Eye (tissue), 1 donor: ENCODE measurements around the gene TSPAN16.
A peak's percentile ranks its signal among the peaks of the same experiment; 100 is the strongest.
"Not testable (repeated sequence)": the region's sequence is repeated elsewhere in the genome, so short reads cannot be mapped to it uniquely, and the experiment has no call there.

Experiments used
- DNase-seq: peaks from one replicate; pipeline ENCODE4 v3.0.0-alpha.2; 2015

TSPAN16 gene

GRCh38 chr19:11347546-11348039 lies 51.6 kb downstream of the TSPAN16 start:
- DNase-seq = no peak

GRCh38 chr19:11349171-11349570 lies 53.2 kb downstream of the TSPAN16 start:
- no peak for DNase-seq

DNA sequence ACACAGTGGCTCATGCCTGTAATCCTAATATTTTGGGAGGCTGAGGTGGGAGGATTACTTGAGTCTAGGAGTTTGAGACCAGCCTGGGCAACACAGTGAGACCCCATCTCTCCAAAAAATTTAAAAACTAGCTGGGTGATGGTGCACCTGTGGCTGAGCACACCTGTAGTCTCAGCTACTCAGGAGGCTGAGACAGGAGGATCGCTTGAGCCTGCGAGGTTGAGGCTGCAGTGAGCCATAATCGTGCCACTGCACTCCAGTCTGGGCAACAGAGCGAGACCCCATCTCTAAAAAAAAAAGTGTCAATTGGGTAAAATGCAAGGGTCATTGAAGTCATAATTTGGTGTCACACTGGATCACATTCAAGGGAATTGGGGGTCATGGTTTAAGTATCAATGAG lies 58.1 kb downstream of the TSPAN16 start:
- DNase-seq = not testable (repeated sequence)

GRCh38 chr19:11355160-11356073 lies 59.5 kb downstream of the TSPAN16 start, which contains the start of gene PLPPR2:
TSS of gene PLPPR2 (plus strand) at chr19:11355432. CDS start at chr19:11357674, 2,242 bp downstream.
- peak; percentile 94 for DNase-seq

DNA sequence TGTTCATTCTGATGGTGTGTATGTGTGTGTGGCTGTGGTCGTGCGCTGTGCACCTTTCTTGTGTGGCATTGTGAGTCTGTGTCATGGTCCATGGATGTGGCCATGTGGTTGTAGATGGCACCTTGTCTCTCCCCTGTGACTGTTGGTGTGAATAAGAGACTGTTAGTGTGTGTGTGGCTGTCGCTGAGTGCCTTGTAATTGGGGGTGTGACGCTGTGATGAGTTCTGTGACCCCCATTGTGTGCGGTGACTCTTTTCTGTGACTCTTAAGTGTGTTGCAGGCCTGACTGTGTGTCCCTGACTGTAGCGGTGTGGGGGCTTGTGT lies 60.1 kb downstream of the TSPAN16 start:
- DNase-seq = no peak

GRCh38 chr19:11356676-11357550 lies 61.0 kb downstream of the TSPAN16 start:
- no peak for DNase-seq

DNA sequence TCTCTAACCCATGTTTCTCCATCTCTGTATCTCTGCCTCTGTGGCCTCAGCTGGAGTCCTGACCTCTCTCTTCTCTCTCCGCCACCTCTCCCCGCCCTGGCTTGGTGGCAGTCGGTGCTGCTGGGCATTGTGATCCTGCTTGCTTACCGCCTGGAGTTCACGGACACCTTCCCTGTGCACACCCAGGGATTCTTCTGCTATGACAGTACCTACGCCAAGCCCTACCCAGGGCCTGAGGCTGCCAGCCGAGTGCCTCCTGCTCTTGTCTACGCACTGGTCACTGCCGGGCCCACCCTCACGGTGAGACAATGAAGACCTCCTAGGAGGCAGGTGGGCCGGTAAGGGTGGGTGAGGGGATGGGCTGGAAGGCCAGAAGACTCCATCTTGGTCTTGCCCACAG lies 63.5 kb downstream of the TSPAN16 start:
- no peak for DNase-seq

GRCh38 chr19:11361037-11361770 lies 65.2 kb downstream of the TSPAN16 start:
- peak; percentile 90 for DNase-seq

DNA sequence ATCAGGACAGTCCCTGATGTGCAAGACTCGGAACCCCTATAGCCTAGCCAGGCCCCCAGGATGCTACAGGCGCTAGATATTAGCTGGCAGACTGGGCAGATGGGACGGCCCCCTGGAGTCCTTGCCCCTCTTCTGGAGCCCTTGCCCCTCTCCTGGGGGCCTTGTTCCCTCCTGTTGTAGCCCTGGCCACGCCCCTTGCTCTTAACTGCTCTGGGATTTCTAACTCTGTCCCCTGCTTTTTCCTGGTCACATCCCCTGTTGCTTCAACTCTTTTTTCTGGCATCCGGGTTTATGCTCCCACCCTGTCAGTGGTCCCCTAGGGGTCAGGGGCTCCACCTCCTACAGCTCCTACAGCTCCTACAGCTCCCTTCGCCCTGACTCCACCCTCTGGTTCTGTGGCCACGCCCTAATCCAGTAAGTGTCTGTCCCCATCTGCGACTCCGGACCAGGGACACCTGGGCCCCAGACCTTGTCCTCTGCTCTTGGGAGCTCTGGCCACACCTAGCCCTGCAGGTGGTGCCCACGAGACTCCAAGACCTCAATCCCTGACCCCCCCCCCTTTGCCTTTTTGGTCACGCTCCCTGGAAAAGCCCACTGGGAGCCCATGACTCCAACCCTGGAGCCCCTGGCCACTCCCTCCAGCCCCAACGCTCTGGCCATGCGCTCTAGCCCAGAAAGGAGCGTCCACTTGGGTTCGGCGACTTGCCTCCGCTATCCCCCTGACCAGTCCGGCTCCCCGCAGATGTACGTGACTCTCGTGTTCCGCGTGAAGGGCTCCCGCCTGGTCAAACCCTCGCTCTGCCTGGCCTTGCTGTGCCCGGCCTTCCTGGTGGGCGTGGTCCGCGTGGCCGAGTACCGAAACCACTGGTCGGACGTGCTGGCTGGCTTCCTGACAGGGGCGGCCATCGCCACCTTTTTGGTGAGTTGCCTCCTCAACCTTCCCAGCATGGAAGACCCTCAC lies 66.1 kb downstream of the TSPAN16 start:
- no peak for DNase-seq

DNA sequence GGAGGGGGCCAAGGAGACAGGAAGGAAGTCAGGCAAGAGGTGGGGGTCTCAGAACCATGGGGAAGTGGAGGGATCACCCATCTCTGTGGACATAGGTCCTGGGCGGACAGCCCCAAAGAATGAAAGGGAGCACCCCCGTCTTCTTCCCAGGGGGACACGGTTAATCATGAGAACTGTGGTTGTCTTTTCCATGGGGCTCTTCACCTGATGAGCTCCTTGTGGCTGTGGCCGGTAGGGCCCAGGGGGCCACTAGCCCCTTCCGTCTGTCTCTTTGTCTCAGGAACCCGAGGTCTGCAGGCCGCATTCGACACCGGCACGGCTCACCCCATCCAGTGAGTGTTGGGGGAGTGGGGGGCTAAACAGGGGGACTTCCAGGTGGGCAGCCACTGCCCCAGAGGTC lies 67.9 kb downstream of the TSPAN16 start:
- DNase-seq = no peak

GRCh38 chr19:11364296-11364904 lies 68.4 kb downstream of the TSPAN16 start:
- DNase-seq = no peak

DNA sequence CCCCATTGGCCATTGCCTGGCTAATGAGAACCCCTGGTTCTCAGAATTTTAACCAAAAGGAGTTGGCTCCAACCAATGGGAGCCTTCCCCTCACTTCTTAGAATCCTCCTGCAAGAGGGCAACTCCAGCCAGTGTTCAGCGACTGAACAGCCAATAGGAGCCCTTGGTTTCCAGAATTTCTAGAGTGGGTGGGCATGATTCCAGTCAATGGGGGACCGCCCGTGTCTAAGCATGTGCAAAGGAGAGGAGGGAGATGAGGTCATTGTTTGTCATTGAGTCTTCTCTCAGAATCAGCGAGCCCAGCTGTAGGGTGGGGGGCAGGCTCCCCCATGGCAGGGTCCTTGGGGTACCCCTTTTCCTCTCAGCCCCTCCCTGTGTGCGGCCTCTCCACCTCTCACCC lies 69.0 kb downstream of the TSPAN16 start:
- DNase-seq = no peak
